Thyroid gland (tissue), 4 donors: Measurements from ENCODE around the gene TEK. TPM values are rescaled to one million over a fixed set of nuclear protein-coding genes. Genes with fewer than 3 reads are reported as not detected.

ENCODE experiments used
- DNase-seq, 2 donors: peaks; one replicate each; pipeline ENCODE4 v3.0.0-alpha.2; 2019
- H3K27ac ChIP-seq, 3 donors: fragments of 200-600 bp; sonication (generic); 1 replicate in 2 of 3; 2 replicates in 1 of 3; pipeline ENCODE4 v1.5.1; 2016 to 2019; ENCODE audit warnings: mild to moderate bottlenecking in 1 of 3, moderate library complexity in 1 of 3
- H3K27me3 ChIP-seq: fragments of 200-600 bp; sonication (generic); one replicate; pipeline ENCODE4 v1.5.1; 2019
- H3K36me3 ChIP-seq, 2 donors: fragments of 200-600 bp; sonication (generic); one replicate each; pipeline ENCODE4 v1.5.1; 2016 to 2019
- H3K4me1 ChIP-seq, 2 donors: fragments of 200-600 bp; sonication (generic); one replicate each; pipeline ENCODE4 v1.5.1; 2017 to 2019
- H3K4me3 ChIP-seq, 3 donors: fragments of 200-600 bp; sonication (generic); replicated peaks in 1 of 3; 1 replicate in 2 of 3; 2 replicates in 1 of 3; pipeline ENCODE4 v1.5.1; 2016; ENCODE audit warnings: mild to moderate bottlenecking in 1 of 3
- H3K9me3 ChIP-seq: fragments of 200-600 bp; sonication (generic); one replicate; pipeline ENCODE4 v1.5.1; 2017
- CTCF ChIP-seq, 6 experiments: fragments of 200-600 bp in 3 of 6; fragments of 450-650 bp in 3 of 6; sonication (generic) in 3 of 6; IDR thresholded peaks; one replicate each; pipeline ENCODE4 v1.5.1; 2016 to 2019; ENCODE audit warnings: antibody characterized with exemption in 6 of 6, mild to moderate bottlenecking in 2 of 6, inconsistent platforms in 1 of 6, moderate library complexity in 1 of 6
- POLR2A ChIP-seq, 2 donors: fragments of 450-650 bp; IDR thresholded peaks; one replicate each; pipeline ENCODE4 v1.6.1; 2017; ENCODE audit warnings: antibody characterized with exemption in 2 of 2, mild to moderate bottlenecking in 2 of 2, moderate library complexity in 1 of 2
- WGBS, 2 donors: methylation state at CpG; one replicate each; pipeline ENCODE4 v1.1.5; 2017; 5-methylcytosine and 5-hydroxymethylcytosine counted together
- intact Hi-C: fragments of 100-400 bp; cut with DNase I; formaldehyde crosslinking; loops from one replicate; pipeline ENCODE4 v1.15.1; 2023
- total RNA-seq, 4 donors: library from RNA; depleted of rRNA; stranded (reverse); fragments of >200 nt; gene quantifications; one replicate each; pipeline ENCODE4 v1.2.3, GENCODE V29; 2016

The TEK gene
- total RNA-seq, 4 donors from 2014 or later, result 11.9 to 32.6 (median 15.9) TPM

GRCh38 chr9:27131731-27132130, 22.7 kb downstream of the TEK start:
- DNase-seq, result no peak

GRCh38 chr9:27133817-27134216, 24.8 kb downstream of the TEK start:
- H3K36me3 ChIP-seq, result no peaks in the 10 kb centered on the region
- no peaks in the 10 kb centered on the region for H3K4me1 ChIP-seq
- H3K9me3 ChIP-seq, result no peaks in the 10 kb centered on the region
- intact Hi-C loops, result no loop called here
- H3K27ac ChIP-seq, result no peak overlapping the region
- WGBS, 2 donors, result 81 to 87% methylated on average over 4 of the region's 4 CpGs
- H3K27me3 ChIP-seq, result no peaks in the 10 kb centered on the region
- no peak for DNase-seq
- no peak overlapping the region for H3K4me3 ChIP-seq
- TF ChIP-seq CTCF (IDR thresholded peaks at IDR 0.05), result no peak
- TF ChIP-seq POLR2A (IDR thresholded peaks at IDR 0.05), result no peak

More at GRCh38 chr9:27131731-27132130, 22.7 kb downstream of the TEK start:
- Histone ChIP-seq H3K4me3 (no peak overlapping the region), H3K27me3 (no peaks in the 10 kb centered on the region), H3K27ac (no peak overlapping the region), H3K4me1 (no peaks in the 10 kb centered on the region), H3K9me3 (no peaks in the 10 kb centered on the region), H3K36me3 (no peaks in the 10 kb centered on the region)
- TF ChIP-seq CTCF (IDR thresholded peaks at IDR 0.05) (no peak), POLR2A (IDR thresholded peaks at IDR 0.05) (no peak)
- intact Hi-C loops, result no loop called here
- WGBS, 2 donors, result 90 to 91% methylated on average over 4 of the region's 4 CpGs

- no peak overlapping the region for H3K4me3 ChIP-seq
- no peaks in the 10 kb centered on the region for H3K4me1 ChIP-seq
- TF ChIP-seq CTCF (IDR thresholded peaks at IDR 0.05) (no peak), POLR2A (IDR thresholded peaks at IDR 0.05) (no peak)
- H3K36me3 ChIP-seq, result no peaks in the 10 kb centered on the region
- H3K27me3 ChIP-seq, result no peaks in the 10 kb centered on the region
- intact Hi-C loops, result no loop called here
- H3K27ac ChIP-seq, result no peak overlapping the region
- 66 to 76% methylated on average over 7 of the region's 7 CpGs for WGBS, 2 donors
- no peak for DNase-seq
- H3K9me3 ChIP-seq, result no peaks in the 10 kb centered on the region
Observed at GRCh38 chr9:27142299-27142930, 33.4 kb downstream of the TEK start.

- no peaks in the 10 kb centered on the region for H3K36me3 ChIP-seq
- H3K9me3 ChIP-seq, result no peaks in the 10 kb centered on the region
- no peak overlapping the region for H3K27ac ChIP-seq
- 34 to 50% methylated on average over 3 of the region's 3 CpGs for WGBS, 2 donors
- H3K4me3 ChIP-seq, result no peak overlapping the region
- DNase-seq, result no peak
- no peaks in the 10 kb centered on the region for H3K4me1 ChIP-seq
- H3K27me3 ChIP-seq, result no peaks in the 10 kb centered on the region
- TF ChIP-seq CTCF (IDR thresholded peaks at IDR 0.05) (no peak), POLR2A (IDR thresholded peaks at IDR 0.05) (no peak)
- intact Hi-C loops, result no loop called here
Observed at GRCh38 chr9:27145143-27145542, 36.1 kb downstream of the TEK start.

- Histone ChIP-seq H3K4me3 (no peak overlapping the region), H3K9me3 (no peaks in the 10 kb centered on the region), H3K4me1 (peaks cover 17 to 33% of the 10 kb centered on the region in 2 donors), H3K36me3 (no peaks in the 10 kb centered on the region), H3K27ac (no peak overlapping the region), H3K27me3 (no peaks in the 10 kb centered on the region)
- intact Hi-C loops, result no loop called here
- no peak for DNase-seq
- TF ChIP-seq CTCF (IDR thresholded peaks at IDR 0.05), result no peak
- no peak for TF ChIP-seq POLR2A (IDR thresholded peaks at IDR 0.05)
- 79 to 87% methylated on average over 2 of the region's 2 CpGs for WGBS, 2 donors
Observed at GRCh38 chr9:27149651-27150050, 40.6 kb downstream of the TEK start.
